IPS DF 4.7 (cell line): ENCODE results near the gene ZNF195.
"Not testable (repeated sequence)": the region's sequence is repeated elsewhere in the genome, so short reads cannot be mapped to it uniquely, and the experiment has no call there.

Source experiments
- DNase-seq: peaks from one replicate; pipeline ENCODE4 v3.0.0-alpha.2; 2013; ENCODE audit warnings: low spot score; ENCODE audit errors: extremely low read depth

Gene ZNF195

GRCh38 chr11:3402861-3403250 lies 23.9 kb upstream of the ZNF195 start:
- DNase-seq = not testable (repeated sequence)

- not testable (repeated sequence) for DNase-seq
These were observed 23.4 kb upstream of the ZNF195 start for GRCh38 chr11:3402181-3402860.

- not testable (repeated sequence) for DNase-seq
These were observed 22.1 kb upstream of the ZNF195 start for GRCh38 chr11:3401052-3401451.

GRCh38 chr11:3398509-3398908 lies 19.6 kb upstream of the ZNF195 start:
- DNase-seq = not testable (repeated sequence)

- DNase-seq = not testable (repeated sequence)
These were observed 19.2 kb upstream of the ZNF195 start for GRCh38 chr11:3398106-3398505.

- DNase-seq = not testable (repeated sequence)
These were observed 18.3 kb upstream of the ZNF195 start for GRCh38 chr11:3397210-3397609.

- DNase-seq = not testable (repeated sequence)
These were observed 16.5 kb upstream of the ZNF195 start for GRCh38 chr11:3395468-3395867.

GRCh38 chr11:3394956-3395355 lies 16.0 kb upstream of the ZNF195 start:
- not testable (repeated sequence) for DNase-seq

- not testable (repeated sequence) for DNase-seq
These were observed 14.5 kb upstream of the ZNF195 start for GRCh38 chr11:3393450-3393849.

GRCh38 chr11:3382613-3383285 lies 3.8 kb upstream of the ZNF195 start:
- no peak for DNase-seq

GRCh38 chr11:3381794-3382193 lies 2.8 kb upstream of the ZNF195 start:
- no peak for DNase-seq

GRCh38 chr11:3380706-3381545 lies 2.0 kb upstream of the ZNF195 start:
- DNase-seq = no peak

GRCh38 chr11:3375552-3375951 lies 3.4 kb downstream of the ZNF195 start:
- DNase-seq = no peak

GRCh38 chr11:3370311-3370870 lies 8.6 kb downstream of the ZNF195 start:
- DNase-seq = no peak

- no peak for DNase-seq
These were observed 9.6 kb downstream of the ZNF195 start for GRCh38 chr11:3369366-3369765.

GRCh38 chr11:3368199-3368598 lies 10.7 kb downstream of the ZNF195 start:
- no peak for DNase-seq

- no peak for DNase-seq
These were observed 11.7 kb downstream of the ZNF195 start for GRCh38 chr11:3367221-3367620.

- DNase-seq = no peak
These were observed 19.7 kb downstream of the ZNF195 start for GRCh38 chr11:3359092-3359824.

GRCh38 chr11:3357994-3358676 lies 20.8 kb downstream of the ZNF195 start:
- DNase-seq = no peak

- no peak for DNase-seq
These were observed 21.6 kb downstream of the ZNF195 start for GRCh38 chr11:3357302-3357701.
